Mesenchymal stem cell (in vitro differentiated cells and primary cell): ENCODE data around the gene NLRP6. TPM values are rescaled to one million over a fixed set of nuclear protein-coding genes. Genes with fewer than 3 reads are reported as not detected.

Experiments
- DNase-seq: peaks from one replicate; pipeline ENCODE4 v3.0.0-alpha.2; 2013
- H2AFZ ChIP-seq: one replicate; pipeline ENCODE4 v1.6.1; 2013; ENCODE audit warnings: low read depth, mild to moderate bottlenecking, control low read depth, inconsistent platforms, low read length, moderate library complexity
- H2AK5ac ChIP-seq: 2 replicates; pipeline ENCODE4 v1.6.1; 2013; ENCODE audit warnings: low read length, moderate library complexity, mild to moderate bottlenecking, inconsistent platforms; ENCODE audit not compliant: severe bottlenecking
- H2BK120ac ChIP-seq: one replicate; pipeline ENCODE4 v1.6.1; 2013; ENCODE audit warnings: low read depth, mild to moderate bottlenecking, inconsistent platforms, low read length, moderate library complexity
- H2BK12ac ChIP-seq, 2 experiments: one replicate each; pipeline ENCODE4 v1.6.1; 2013; ENCODE audit warnings: inconsistent platforms in 2 of 2, low read length in 2 of 2, mild to moderate bottlenecking in 2 of 2, moderate library complexity in 2 of 2, control low read depth in 1 of 2
- H2BK15ac ChIP-seq: one replicate; pipeline ENCODE4 v1.6.1; 2013; ENCODE audit warnings: mild to moderate bottlenecking, low read depth, inconsistent platforms; ENCODE audit not compliant: poor library complexity, severe bottlenecking
- H2BK5ac ChIP-seq: 2 replicates; pipeline ENCODE4 v1.6.1; 2013; ENCODE audit warnings: low read depth, mild to moderate bottlenecking, low read length, control low read depth, inconsistent platforms; ENCODE audit not compliant: poor library complexity, severe bottlenecking
- H3K14ac ChIP-seq, 2 experiments: one replicate each; pipeline ENCODE4 v1.6.1; 2013; ENCODE audit warnings: inconsistent platforms in 2 of 2, low read length in 2 of 2, control low read depth in 1 of 2, mild to moderate bottlenecking in 1 of 2, moderate library complexity in 1 of 2
- H3K18ac ChIP-seq, 2 experiments: one replicate each; pipeline ENCODE4 v1.6.1; 2013; ENCODE audit warnings: inconsistent platforms in 2 of 2, low read length in 2 of 2, control low read depth in 1 of 2, low read depth in 1 of 2, mild to moderate bottlenecking in 1 of 2
- H3K23ac ChIP-seq, 2 experiments: one replicate each; pipeline ENCODE4 v1.6.1; 2013; ENCODE audit warnings: inconsistent platforms in 2 of 2, low read length in 2 of 2, mild to moderate bottlenecking in 2 of 2, moderate library complexity in 2 of 2, control low read depth in 1 of 2
- H3K27ac ChIP-seq: 2 replicates; pipeline ENCODE4 v1.5.1; 2013; ENCODE audit warnings: mild to moderate bottlenecking, moderate library complexity, low read length, control low read depth, inconsistent platforms; ENCODE audit not compliant: poor library complexity, severe bottlenecking
- H3K27me3 ChIP-seq, 2 experiments: 2 replicates each; pipeline versions ENCODE4 v1.6.1 to v1.7.0; 2013; ENCODE audit warnings: low read length in 2 of 2, mild to moderate bottlenecking in 2 of 2, moderate library complexity in 2 of 2, control low read depth in 1 of 2, inconsistent platforms in 1 of 2; ENCODE audit not compliant: control insufficient read depth in 1 of 2, insufficient read depth in 1 of 2
- H3K36me3 ChIP-seq, 2 experiments: 2 replicates each; pipeline versions ENCODE4 v1.6.1 to v1.7.0; 2013; ENCODE audit warnings: low read length in 2 of 2, control low read depth in 1 of 2, inconsistent platforms in 1 of 2, low read depth in 1 of 2, mild to moderate bottlenecking in 1 of 2; ENCODE audit not compliant: insufficient read depth in 2 of 2, control insufficient read depth in 1 of 2
- H3K4ac ChIP-seq, 2 experiments: one replicate each; pipeline ENCODE4 v1.6.1; 2013; ENCODE audit warnings: inconsistent platforms in 2 of 2, low read length in 2 of 2, mild to moderate bottlenecking in 2 of 2, moderate library complexity in 2 of 2, control low read depth in 1 of 2, low read depth in 1 of 2
- H3K4me1 ChIP-seq: 2 replicates; pipeline ENCODE4 v1.6.1; 2013; ENCODE audit warnings: low read depth, low read length, control low read depth; ENCODE audit not compliant: control insufficient read depth, insufficient read depth
- H3K4me2 ChIP-seq: 2 replicates; pipeline ENCODE4 v1.6.1; 2013; ENCODE audit warnings: low read length, mild to moderate bottlenecking, inconsistent platforms; ENCODE audit not compliant: poor library complexity, severe bottlenecking
- H3K4me3 ChIP-seq, 2 experiments: 2 replicates each; pipeline versions ENCODE4 v1.5.1 to v1.7.0; 2013; ENCODE audit warnings: low read length in 2 of 2, mild to moderate bottlenecking in 2 of 2, control low read depth in 1 of 2, low read depth in 1 of 2; ENCODE audit not compliant: insufficient read depth in 1 of 2
- H3K79me1 ChIP-seq: replicated peaks from 2 replicates; pipeline ENCODE4 v1.6.1; 2013; ENCODE audit warnings: mild to moderate bottlenecking, control low read depth, low read length, inconsistent platforms; ENCODE audit not compliant: poor library complexity, severe bottlenecking
- H3K9ac ChIP-seq: 2 replicates; pipeline ENCODE4 v1.7.0; 2013; ENCODE audit warnings: mild to moderate bottlenecking, low read length, moderate library complexity
- H3K9me3 ChIP-seq: 2 replicates; pipeline ENCODE4 v1.7.0; 2013; ENCODE audit warnings: mild to moderate bottlenecking, low read length; ENCODE audit not compliant: control insufficient read depth
- H4K8ac ChIP-seq: one replicate; pipeline ENCODE4 v1.6.1; 2013; ENCODE audit warnings: inconsistent platforms, mild to moderate bottlenecking, low read length, moderate library complexity
- H4K91ac ChIP-seq: one replicate; pipeline ENCODE4 v1.6.1; 2013; ENCODE audit warnings: mild to moderate bottlenecking, low read length, inconsistent platforms
- WGBS: methylation state at CpG from one replicate; pipeline ENCODE4 v1.1.7; 2013; ENCODE audit warnings: mixed read lengths; 5-methylcytosine and 5-hydroxymethylcytosine counted together
- polyA plus RNA-seq, 2 experiments: library from polyadenylated mRNA; stranded (reverse); fragments of 200-250 nt; gene quantifications; one replicate each; pipeline ENCODE4 v1.2.3, GENCODE V29; 2013

Gene NLRP6
- not detected for polyA plus RNA-seq (2013, experiment 1 of 2)
- polyA plus RNA-seq (2013, experiment 2 of 2): not detected

DNA sequence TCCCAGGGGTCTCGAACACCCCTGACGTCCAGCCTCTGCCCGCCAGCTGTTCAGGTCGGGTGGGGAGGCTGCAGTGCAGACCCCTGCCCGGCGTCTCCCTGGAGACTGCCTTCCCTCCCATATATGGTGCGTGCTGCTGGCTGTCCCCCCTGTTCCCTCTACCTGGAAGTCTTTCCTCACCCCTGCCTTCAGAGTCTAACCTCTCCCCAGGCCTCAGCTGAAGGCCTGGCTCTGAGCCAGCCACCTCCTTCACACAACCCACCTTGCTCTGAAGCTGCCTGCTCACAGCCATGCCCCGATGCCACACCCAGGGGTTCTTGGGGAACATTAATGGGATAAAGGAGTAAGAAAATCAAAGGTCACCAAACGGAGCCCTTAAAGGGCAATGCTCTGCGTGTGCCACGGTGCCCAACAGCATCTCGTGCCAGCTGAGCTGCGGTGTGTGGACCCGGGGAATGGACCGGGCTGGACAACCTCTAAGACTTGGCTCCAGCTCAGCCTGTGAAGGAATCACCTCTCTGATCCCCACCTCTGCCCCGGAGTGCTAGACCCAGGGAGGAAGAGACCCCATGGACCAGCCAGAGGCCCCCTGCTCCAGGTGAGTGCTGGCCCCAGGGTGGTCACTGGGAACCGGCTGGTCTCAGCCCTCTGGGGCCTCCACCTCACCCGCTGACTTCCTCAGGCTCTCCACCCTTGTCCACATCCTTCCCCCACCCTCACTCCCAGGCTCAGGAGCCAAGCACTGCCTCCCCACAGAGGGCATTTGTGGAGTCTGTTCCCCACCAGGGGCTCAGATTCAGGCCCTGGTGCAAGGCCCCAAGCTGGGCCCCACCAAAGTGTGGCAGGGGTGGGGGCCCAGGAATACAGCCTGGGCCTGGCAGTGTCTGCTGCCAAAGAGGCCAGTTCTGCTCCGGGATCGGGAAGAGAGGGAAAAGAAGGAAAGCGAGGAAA, at the start of gene NLRP6:
Gene NLRP6, plus strand, starts transcription at position 407 of the 951 bp plus-strand sequence. Its CDS starts 163 bp downstream, at position 570.
- 91% methylated on average over 21 of the region's 21 CpGs for WGBS
- Histone ChIP-seq H3K4me1 (peaks cover 1% of the 10 kb centered on the region), H4K8ac (no peak within 1 kb of the TSS), H3K27me3 (peaks cover 10 to 84% of the 10 kb centered on the region in 2 experiments), H2BK15ac (no peak within 1 kb of the TSS), H3K9me3 (peaks cover 21% of the 10 kb centered on the region), H3K23ac (no peak within 1 kb of the TSS), H3K79me1 (no peaks in the 10 kb centered on the region), H3K4me3 (no peak within 1 kb of the TSS), H3K14ac (no peak within 1 kb of the TSS), H3K27ac (no peak within 1 kb of the TSS), H4K91ac (no peak within 1 kb of the TSS), H2BK120ac (no peak within 1 kb of the TSS), H3K36me3 (no peaks in the 10 kb centered on the region), H2BK5ac (no peak within 1 kb of the TSS), H3K9ac (no peak within 1 kb of the TSS), H2AK5ac (no peak within 1 kb of the TSS), H3K4me2 (no peak within 1 kb of the TSS), H3K18ac (no peak within 1 kb of the TSS), H2AFZ (no peak within 1 kb of the TSS), H3K4ac (no peak within 1 kb of the TSS), H2BK12ac (no peak within 1 kb of the TSS)
- DNase-seq: no peak

DNA sequence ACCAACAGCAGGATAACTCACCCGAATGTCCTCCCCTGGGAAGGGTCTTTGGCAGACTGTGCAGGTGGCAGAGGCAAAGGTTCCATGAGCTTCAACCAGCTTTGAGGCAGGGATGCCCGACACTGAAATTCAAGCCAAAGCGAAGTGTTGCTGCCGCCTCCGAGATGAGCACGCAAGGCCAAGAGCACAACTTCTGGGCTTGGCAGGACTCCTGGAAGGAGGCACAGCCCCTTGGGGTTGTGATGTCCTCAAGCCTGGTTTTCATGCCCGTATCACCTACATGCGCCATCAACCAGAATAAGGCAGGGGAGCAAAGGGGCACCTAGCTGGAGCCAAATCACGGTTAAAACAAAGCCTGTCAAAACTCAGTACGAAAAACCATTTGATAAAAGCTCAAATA, 47.8 kb upstream of the NLRP6 start:
- no peak overlapping the region for H2BK120ac ChIP-seq
- no peak overlapping the region for H3K4ac ChIP-seq
- no peaks in the 10 kb centered on the region for H3K27me3 ChIP-seq
- WGBS: 97% methylated on average over 10 of the region's 10 CpGs
- no peak overlapping the region for H3K4me2 ChIP-seq
- H3K4me1 ChIP-seq: peaks cover 7% of the 10 kb centered on the region
- H2BK12ac ChIP-seq: no peak overlapping the region
- H3K14ac ChIP-seq: no peak overlapping the region
- no peak overlapping the region for H3K23ac ChIP-seq
- H3K4me3 ChIP-seq: no peak overlapping the region
- H3K18ac ChIP-seq: no peak overlapping the region
- H4K8ac ChIP-seq: no peak overlapping the region
- H3K27ac ChIP-seq: no peak overlapping the region
- H2BK15ac ChIP-seq: no peak overlapping the region
- H2BK5ac ChIP-seq: no peak overlapping the region
- no peak overlapping the region for H3K9ac ChIP-seq
- DNase-seq: no peak
- H4K91ac ChIP-seq: no peak overlapping the region
- H3K9me3 ChIP-seq: no peaks in the 10 kb centered on the region
- no peak overlapping the region for H2AK5ac ChIP-seq
- H2AFZ ChIP-seq: no peak overlapping the region
- H3K36me3 ChIP-seq: peaks cover 12 to 20% of the 10 kb centered on the region in 2 experiments
- peaks cover 50% of the 10 kb centered on the region for H3K79me1 ChIP-seq

DNA sequence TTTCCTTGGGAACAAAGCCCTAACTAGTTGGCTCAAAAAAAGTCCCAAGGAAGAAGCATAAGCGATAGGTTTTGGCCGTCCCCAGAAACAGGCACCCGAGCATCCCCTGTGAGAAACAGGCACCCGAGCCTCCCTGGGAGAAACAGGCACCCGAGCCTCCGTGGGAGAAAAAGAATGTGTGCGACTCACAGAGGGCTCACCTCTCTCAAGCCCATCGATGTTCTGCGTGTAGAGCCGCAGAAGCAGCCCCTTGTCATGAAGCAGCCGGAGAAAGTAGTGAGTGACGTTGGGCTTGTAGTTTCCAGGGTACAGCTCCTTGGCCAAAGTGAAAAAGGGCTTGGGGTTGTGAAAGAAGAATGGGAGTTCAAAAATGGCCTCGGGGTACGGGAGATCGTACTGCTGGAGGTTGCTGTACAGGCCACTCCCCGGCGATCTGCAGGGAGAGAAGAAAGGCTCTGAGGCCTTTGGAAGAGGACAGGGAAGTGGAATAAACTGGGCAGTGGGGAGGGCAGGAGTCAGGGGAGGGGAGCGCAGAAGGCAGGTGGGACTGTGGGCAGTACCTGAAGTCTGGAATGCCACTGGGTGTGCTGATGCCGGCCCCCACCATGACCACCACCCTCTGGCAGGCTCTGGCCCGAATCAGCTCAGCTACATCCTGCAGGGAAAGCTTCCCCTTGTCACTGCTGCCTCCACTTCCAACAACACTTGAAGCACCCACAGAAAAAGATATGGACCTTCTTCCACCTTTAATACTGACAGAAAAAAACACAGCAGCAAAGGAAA, 45.2 kb upstream of the NLRP6 start:
- Histone ChIP-seq H3K27me3 (no peaks in the 10 kb centered on the region), H2AFZ (no peak overlapping the region), H4K91ac (no peak overlapping the region), H3K9ac (no peak overlapping the region), H3K18ac (no peak overlapping the region), H3K9me3 (no peaks in the 10 kb centered on the region), H2AK5ac (no peak overlapping the region), H3K36me3 (peaks cover 12 to 20% of the 10 kb centered on the region in 2 experiments), H3K23ac (no peak overlapping the region), H3K4ac (no peak overlapping the region), H2BK5ac (no peak overlapping the region), H3K79me1 (peaks cover 39% of the 10 kb centered on the region), H3K4me3 (no peak overlapping the region), H2BK12ac (no peak overlapping the region), H3K14ac (no peak overlapping the region), H2BK120ac (no peak overlapping the region), H4K8ac (no peak overlapping the region), H3K4me1 (peaks cover 4% of the 10 kb centered on the region), H3K27ac (no peak overlapping the region), H3K4me2 (no peak overlapping the region), H2BK15ac (no peak overlapping the region)
- DNase-seq: no peak
- 95% methylated on average over 20 of the region's 20 CpGs for WGBS

DNA sequence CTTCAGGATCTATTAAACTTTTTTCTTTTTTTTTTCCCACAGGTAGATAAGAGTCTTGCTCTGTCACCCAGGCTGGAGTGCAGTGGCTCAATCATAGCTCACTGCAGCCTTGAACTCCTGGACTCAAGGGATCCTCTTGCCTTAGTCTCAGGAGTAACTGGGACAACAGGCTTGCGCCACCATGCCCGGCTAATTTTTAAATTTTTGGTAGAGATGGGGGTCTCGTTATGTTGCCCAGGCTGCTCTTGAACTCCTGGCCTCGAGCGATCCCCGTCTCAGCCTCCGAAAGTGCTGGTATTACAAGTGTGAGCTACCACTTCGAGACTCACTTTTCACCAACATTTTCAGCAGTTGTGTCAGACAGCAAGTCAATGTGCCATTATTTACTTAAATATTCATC, 43.0 kb upstream of the NLRP6 start:
- Histone ChIP-seq H3K79me1 (peaks cover 29% of the 10 kb centered on the region), H3K36me3 (peaks cover 13 to 23% of the 10 kb centered on the region in 2 experiments), H2AFZ (no peak overlapping the region), H3K27me3 (no peaks in the 10 kb centered on the region), H3K14ac (no peak overlapping the region), H2BK12ac (no peak overlapping the region), H3K4me3 (peak overlapping the region in 1 of 2 experiments; percentile 97), H2BK5ac (no peak overlapping the region), H4K91ac (no peak overlapping the region), H3K18ac (no peak overlapping the region), H2BK15ac (no peak overlapping the region), H3K27ac (no peak overlapping the region), H2AK5ac (no peak overlapping the region), H3K9ac (peak overlapping the region; percentile 95), H3K9me3 (no peaks in the 10 kb centered on the region), H3K4me2 (peak overlapping the region; percentile 62), H3K4me1 (peaks cover 6% of the 10 kb centered on the region), H4K8ac (no peak overlapping the region), H3K4ac (no peak overlapping the region), H2BK120ac (no peak overlapping the region), H3K23ac (no peak overlapping the region)
- 89% methylated on average over 8 of the region's 8 CpGs for whole genome bisulfite sequencing
- no peak for DNase-seq
